ENCODE measurements around the gene CENPP.

GRCh38 chr9:92634712-92635605 lies 309.2 kb downstream of the CENPP start:
- TF ChIP-seq CTCF (IDR thresholded peaks at IDR 0.05) = peak; percentile 64 to 91 (median 84)
- TF ChIP-seq POLR2A (IDR thresholded peaks at IDR 0.05) = no peak

Measured in body of pancreas (tissue), 4 donors.